GM18870 (cell line): ENCODE data around the gene INSIG2.

ENCODE experiments used
- ATAC-seq: cut with Tn5 transposase; IDR thresholded peaks from one replicate; pipeline ENCODE4 v1.9.1; 2021; ENCODE audit warnings: moderate library complexity; ENCODE audit not compliant: unreplicated experiment

Gene INSIG2

DNA sequence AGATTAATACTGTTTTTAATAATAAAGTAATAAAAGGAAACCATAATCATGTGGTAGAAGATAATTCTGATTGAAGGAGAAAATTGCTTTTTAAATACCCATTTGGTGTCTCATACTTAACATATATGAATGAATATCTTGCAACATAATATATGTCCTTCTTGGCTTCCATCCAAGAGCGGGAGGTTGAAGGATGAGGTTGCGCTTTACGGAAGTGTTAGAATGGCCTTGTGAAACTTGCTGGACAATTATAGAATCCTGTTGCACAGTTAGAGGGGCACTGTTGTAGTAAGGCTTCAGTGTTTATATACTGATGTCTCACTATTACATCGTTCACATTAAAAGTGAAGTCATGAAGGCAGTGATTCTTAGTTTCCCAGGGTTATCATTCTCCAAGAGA, 9.4 kb downstream of the INSIG2 start:
- no peak for ATAC-seq

DNA sequence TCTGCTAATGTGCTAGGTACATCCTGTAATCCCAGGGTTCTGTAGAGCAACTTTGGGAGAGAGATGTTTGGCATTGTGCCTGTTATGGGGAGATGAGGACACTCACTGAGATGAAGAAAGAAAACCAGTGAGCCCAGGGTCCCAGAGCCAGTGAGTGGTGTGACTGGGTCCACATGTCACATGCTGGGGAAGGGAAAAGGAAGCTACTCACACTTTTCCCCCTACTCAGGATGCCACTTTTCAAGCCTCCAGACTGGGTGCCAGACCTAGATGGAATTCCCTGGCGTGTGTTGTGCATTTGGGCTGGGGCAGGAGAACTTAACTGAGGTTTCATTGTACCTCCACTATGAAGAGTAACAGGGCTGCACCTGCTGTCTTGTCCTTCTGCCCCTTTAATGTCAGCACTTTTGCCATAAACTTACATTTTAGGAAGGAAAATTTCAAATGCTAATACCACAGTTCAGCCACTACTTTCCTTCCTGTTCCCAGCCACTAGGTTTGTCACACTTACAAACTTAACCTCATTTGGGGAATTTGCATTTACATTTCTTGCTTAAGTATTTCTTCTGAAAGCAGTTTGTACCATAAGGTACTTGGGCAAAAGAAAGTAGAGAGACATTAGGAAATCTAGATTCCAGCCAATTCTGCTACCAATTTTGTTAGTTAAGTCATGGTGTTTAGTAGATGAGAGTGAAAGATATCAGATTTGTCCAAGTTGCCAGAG, 10.2 kb downstream of the INSIG2 start:
- ATAC-seq: no peak

GRCh38 chr2:118102433-118103082, 14.3 kb downstream of the INSIG2 start:
- ATAC-seq: no peak

DNA sequence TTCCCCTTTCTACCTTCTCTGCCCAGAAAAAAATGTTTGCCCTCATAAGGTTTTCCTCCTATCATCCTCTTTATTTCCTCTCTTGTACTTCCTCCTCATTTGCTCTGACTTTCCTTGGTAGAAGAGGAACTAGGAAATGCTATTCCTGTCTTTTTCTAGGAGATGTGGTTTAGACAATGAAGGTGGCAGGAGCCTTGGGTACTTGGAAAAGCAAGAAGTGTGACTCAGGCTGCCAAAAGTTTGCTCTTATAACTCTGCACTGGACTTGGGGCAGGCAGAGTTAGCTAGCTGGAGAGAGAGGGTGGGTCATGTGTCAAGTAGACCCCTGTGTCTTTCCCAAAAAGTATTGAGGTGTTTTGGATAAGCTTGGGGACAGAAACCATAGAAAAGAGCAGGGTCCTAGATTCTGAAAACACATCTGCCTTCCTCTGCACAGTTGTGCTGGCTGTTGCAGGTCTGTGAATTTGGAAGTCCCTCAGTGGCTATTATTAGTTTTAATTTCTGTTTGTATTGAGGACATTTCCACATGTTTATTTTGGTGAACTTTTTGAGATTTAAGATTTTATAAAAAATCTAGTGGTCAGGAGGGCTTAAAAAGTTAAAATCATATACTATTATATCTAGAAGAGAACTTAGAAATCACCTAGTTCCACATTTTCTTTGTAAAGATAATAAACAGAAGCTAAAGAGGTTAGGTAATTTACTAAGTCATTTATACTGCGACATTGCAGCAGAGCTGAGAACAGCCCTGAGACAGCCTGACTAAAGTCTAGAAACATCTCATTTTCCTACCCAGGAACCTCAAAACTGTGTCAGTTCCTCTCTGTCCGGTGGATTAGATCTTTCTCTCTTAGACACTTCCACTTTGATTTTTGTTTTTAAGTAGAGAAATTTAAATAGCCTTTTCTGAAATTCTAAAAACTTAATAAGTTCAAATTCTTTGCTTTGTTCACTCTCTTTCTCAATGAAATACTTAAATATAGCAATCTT, 16.0 kb downstream of the INSIG2 start:
- peak; percentile 99 for ATAC-seq

- no peak for ATAC-seq
These were observed 17.2 kb downstream of the INSIG2 start for GRCh38 chr2:118105497-118105896.

DNA sequence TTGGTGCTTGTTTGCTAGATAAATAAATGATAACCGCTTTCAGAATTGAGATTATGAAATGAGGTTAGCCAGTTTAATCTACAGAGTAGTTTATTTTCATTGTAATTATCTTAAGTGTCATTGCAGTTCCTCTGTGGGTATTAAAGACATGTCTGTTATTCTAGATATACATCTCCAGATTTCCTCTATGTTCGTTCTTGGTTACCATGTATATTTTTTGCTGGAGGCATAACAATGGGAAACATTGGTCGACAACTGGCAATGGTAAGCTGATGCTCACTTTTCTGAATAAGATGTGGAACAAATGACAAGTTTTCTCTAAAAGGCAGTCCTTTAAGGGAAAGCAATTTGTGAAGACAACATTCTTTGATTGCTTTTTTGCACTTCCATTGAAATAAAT, 18.7 kb downstream of the INSIG2 start:
- no peak for ATAC-seq

- ATAC-seq: no peak
These were observed 22.0 kb downstream of the INSIG2 start for GRCh38 chr2:118110310-118110709.

GRCh38 chr2:118110991-118111390, 22.7 kb downstream of the INSIG2 start:
- ATAC-seq: no peak

DNA sequence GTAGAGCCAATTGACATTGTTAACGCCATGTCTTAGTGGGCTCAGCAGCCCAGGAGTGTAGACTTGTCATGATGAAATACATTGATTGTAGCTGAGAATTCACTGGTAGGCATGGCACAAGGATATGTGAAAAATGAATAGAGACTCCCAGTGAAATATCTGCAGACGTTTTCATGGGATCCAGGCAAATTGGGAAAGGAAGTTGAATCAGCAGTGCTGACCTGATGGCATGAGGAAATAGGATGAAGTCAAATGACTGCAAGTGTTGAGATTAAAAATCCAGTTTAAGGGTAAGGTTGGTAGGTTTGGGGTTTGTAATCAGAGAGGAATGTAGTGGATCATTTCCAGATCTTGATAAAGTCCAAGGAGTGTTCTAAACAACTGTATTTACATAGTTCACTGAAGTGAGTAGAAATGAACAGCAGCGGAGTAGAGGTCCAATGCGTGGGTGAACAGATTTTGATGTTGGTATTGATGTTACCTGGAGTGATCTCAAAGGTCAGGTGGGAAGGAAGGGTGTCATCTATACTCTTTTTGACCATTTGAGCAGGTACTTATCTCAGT, 24.6 kb downstream of the INSIG2 start:
- no peak for ATAC-seq

GRCh38 chr2:118114863-118115262, 26.6 kb downstream of the INSIG2 start:
- no peak for ATAC-seq

- no peak for ATAC-seq
These were observed 27.5 kb downstream of the INSIG2 start for GRCh38 chr2:118115761-118116160.

GRCh38 chr2:118118479-118118878, 30.2 kb downstream of the INSIG2 start:
- ATAC-seq: no peak

GRCh38 chr2:118119158-118119727, 31.0 kb downstream of the INSIG2 start:
- ATAC-seq: no peak

DNA sequence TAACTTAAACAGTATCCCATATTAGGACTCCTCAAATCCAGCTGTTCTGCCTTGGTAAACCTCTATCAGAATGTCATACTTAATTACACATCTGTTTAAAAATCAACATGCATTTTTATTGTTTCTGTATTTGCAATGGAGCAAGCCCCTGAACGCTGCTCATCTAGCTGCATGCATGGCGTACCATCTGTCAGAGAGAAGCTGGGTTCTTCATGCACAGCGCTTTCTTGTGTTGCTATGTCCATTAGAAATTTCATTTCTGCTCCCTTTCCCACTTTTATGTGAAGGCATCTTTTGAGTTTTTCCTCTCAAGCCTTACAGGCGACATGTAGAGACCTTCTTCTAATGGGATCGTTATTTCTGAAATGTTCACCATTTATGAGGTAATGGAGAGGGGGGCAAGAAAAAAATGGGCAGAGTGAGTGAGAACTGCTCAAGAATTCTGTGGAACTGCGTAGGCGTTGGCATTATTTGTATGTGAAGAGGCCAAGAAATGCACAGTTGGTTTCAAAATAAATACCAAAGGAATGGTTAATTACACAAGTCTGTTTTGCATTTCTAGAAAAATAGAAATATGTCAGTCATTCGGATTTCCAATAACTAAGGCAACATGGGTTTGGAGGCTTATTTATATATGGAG, 31.6 kb downstream of the INSIG2 start:
- no peak for ATAC-seq

DNA sequence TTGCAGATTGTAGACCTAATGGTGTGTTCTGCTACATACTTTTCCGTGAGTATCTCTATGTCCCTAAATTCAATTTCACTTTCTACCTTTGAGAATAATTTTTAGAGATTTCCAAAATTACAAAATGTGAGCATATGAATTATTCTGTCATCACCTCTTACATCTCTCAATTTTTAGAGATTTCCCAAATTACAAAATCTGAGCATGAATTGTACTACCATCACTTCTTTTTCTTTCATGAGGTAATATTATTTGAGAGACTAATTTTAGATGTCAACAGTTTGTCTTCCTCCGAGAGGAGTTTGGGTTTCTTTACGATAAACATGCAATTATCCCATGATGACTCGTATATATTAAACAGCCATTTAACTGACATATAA, 32.1 kb downstream of the INSIG2 start:
- no peak for ATAC-seq

DNA sequence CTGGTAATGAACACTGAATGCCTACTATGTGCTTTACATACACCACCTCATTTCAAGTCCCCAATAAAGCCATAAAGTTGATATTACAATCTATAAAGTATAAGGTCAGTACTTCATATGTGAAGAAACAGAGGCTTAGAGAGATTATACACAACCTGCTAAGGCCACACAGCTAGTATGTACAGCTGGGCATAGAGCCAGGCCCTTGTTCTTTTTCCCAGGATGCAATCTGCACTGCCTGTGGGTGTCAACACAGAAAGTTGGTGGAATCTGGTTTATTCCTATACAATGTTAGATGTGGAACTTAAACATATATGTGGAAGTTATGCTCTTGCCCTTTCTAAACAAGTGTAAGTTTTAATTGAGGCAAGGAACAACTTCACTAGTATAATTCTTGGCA, 32.8 kb downstream of the INSIG2 start:
- no peak for ATAC-seq

GRCh38 chr2:118121986-118122524, 33.8 kb downstream of the INSIG2 start:
- ATAC-seq: no peak

- ATAC-seq: peak; percentile 94
These were observed 34.5 kb downstream of the INSIG2 start for GRCh38 chr2:118122594-118123281.

GRCh38 chr2:118123561-118124232, 35.4 kb downstream of the INSIG2 start:
- ATAC-seq: no peak
